Stimulated activated CD8-positive, alpha-beta memory T cell treated with anti-CD3 and anti-CD28 coated beads, Interleukin-2, amount 100 ng/mL, for 1 hour (primary cell): Measurements from ENCODE around the gene CDH19.

Experiments used
- DNase-seq, 2 donors: peaks; one replicate each; pipeline ENCODE4 v3.0.0-alpha.2; 2020; ENCODE audit warnings: low read depth in 2 of 2

CDH19 gene

GRCh38 chr18:66603941-66604627, at the start of gene CDH19:
Gene CDH19 (minus strand): TSS chr18:66604090. CDS start chr18:66572204, 31,886 bp downstream.
- no peak for DNase-seq

- DNase-seq, result no peak
These were observed 43.8 kb upstream of the CDH19 start for GRCh38 chr18:66647671-66648070.

GRCh38 chr18:66646609-66647008, 42.7 kb upstream of the CDH19 start:
- DNase-seq, result no peak

- no peak for DNase-seq
These were observed 42.1 kb upstream of the CDH19 start for GRCh38 chr18:66645983-66646382.

GRCh38 chr18:66641056-66641455, 37.2 kb upstream of the CDH19 start:
- no peak for DNase-seq

- no peak for DNase-seq
These were observed 36.5 kb upstream of the CDH19 start for GRCh38 chr18:66640431-66640830.

GRCh38 chr18:66638856-66639629, 35.2 kb upstream of the CDH19 start:
- no peak for DNase-seq

- no peak for DNase-seq
These were observed 31.5 kb upstream of the CDH19 start for GRCh38 chr18:66635342-66635741.

GRCh38 chr18:66632756-66633155, 28.9 kb upstream of the CDH19 start:
- no peak for DNase-seq

- DNase-seq, result no peak
These were observed 26.9 kb upstream of the CDH19 start for GRCh38 chr18:66630831-66631230.

- no peak for DNase-seq
These were observed 19.9 kb upstream of the CDH19 start for GRCh38 chr18:66623821-66624220.

GRCh38 chr18:66621816-66622576, 18.1 kb upstream of the CDH19 start:
- DNase-seq, result no peak

GRCh38 chr18:66616523-66616983, 12.7 kb upstream of the CDH19 start:
- DNase-seq, result no peak

GRCh38 chr18:66615176-66615575, 11.3 kb upstream of the CDH19 start:
- no peak for DNase-seq

- DNase-seq, result no peak
These were observed 3.7 kb upstream of the CDH19 start for GRCh38 chr18:66607632-66608031.

GRCh38 chr18:66601649-66602048, 2.2 kb downstream of the CDH19 start:
- no peak for DNase-seq

- DNase-seq, result no peak
These were observed 4.7 kb downstream of the CDH19 start for GRCh38 chr18:66599190-66599589.

- DNase-seq, result no peak
These were observed 16.5 kb downstream of the CDH19 start for GRCh38 chr18:66587430-66587829.

GRCh38 chr18:66582211-66582610, 21.7 kb downstream of the CDH19 start:
- no peak for DNase-seq

- DNase-seq, result no peak
These were observed 28.6 kb downstream of the CDH19 start for GRCh38 chr18:66575263-66575662.

GRCh38 chr18:66571845-66572244, 32.0 kb downstream of the CDH19 start:
- DNase-seq, result no peak

- DNase-seq, result no peak
These were observed 37.3 kb downstream of the CDH19 start for GRCh38 chr18:66566616-66567015.
